T-helper 2 cell treated with Interferon-gamma antibody and Interleukin-4, amounts not matched to agents 5 μg/mL and 100 μg/mL, for 36 hours (primary cell): ENCODE measurements around the gene COL4A1.

ENCODE experiments used
- DNase-seq: peaks from one replicate; pipeline ENCODE4 v3.0.0; 2021; ENCODE audit warnings: low spot score
- H3K27ac Mint-ChIP-seq: one replicate; pipeline ENCODE4 v1.8.0; 2021; ENCODE audit warnings: mild to moderate bottlenecking, mixed read lengths
- H3K27me3 Mint-ChIP-seq: one replicate; pipeline ENCODE4 v1.8.0; 2021; ENCODE audit warnings: low read depth, mixed read lengths
- H3K36me3 Mint-ChIP-seq: one replicate; pipeline ENCODE4 v1.8.0; 2021; ENCODE audit warnings: low read depth, mixed read lengths
- H3K4me1 Mint-ChIP-seq: one replicate; pipeline ENCODE4 v1.8.0; 2021; ENCODE audit warnings: low read depth, mixed read lengths
- H3K4me3 Mint-ChIP-seq: one replicate; pipeline ENCODE4 v1.8.0; 2022; ENCODE audit warnings: mild to moderate bottlenecking, moderate library complexity, mixed read lengths
- H3K9me3 Mint-ChIP-seq: one replicate; pipeline ENCODE4 v1.8.0; 2021; ENCODE audit warnings: mixed read lengths

Gene COL4A1

DNA sequence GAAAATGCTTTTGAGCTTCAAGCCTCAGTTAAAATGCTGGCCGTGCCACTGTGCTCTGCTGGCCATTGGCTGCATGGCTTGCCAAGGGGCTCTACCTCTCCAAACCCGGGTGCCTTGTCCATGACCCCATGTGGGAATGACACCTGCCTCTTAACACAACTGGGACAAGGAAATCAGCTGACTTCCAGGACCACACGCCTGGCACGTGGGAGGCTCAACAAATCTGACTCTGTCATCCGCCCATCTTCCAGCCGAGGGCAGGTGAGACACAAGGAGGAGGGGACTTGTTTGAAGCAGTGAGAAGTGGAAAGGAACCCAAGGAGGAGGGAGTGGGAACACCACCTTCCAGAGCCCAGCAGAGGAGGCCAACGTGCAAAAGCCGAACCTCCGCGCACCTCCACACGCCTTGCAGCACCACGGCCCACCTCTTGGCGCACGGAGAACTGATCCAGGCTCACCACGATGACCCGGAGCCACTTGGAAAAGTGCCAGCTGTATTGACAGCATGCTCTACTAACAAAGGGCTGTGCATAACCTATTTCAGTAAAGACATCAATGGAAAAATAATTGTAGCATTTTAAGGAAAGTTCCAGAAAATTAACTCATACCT, 38.3 kb downstream of the COL4A1 start:
- peaks cover 14% of the 10 kb centered on the region for H3K27me3 Mint-ChIP-seq
- H3K27ac Mint-ChIP-seq, result no peak overlapping the region
- H3K4me3 Mint-ChIP-seq, result no peak overlapping the region
- H3K9me3 Mint-ChIP-seq, result no peaks in the 10 kb centered on the region
- no peak for DNase-seq
- no peaks in the 10 kb centered on the region for H3K4me1 Mint-ChIP-seq
- H3K36me3 Mint-ChIP-seq, result no peaks in the 10 kb centered on the region

DNA sequence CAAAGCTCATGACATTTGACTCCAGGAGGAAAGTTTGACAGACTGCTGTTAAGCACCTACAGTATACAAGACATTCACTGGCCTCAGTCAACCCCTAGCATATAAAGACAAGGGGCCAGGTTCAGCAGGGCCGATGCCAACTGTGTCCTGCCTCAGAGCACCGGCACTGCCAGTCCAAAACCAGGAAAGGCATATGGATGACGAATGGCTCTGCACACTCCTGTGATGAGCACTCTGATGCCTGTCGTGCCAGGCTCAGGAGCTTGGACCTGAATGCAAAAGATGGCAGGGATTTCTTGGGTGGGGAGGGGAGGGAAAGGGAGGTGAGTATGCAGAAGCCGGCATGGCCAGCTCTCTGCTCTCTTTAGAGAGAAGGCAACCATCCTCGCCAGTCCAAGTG, 38.9 kb downstream of the COL4A1 start:
- DNase-seq, result no peak
- no peak overlapping the region for H3K4me3 Mint-ChIP-seq
- H3K4me1 Mint-ChIP-seq, result no peaks in the 10 kb centered on the region
- H3K27ac Mint-ChIP-seq, result no peak overlapping the region
- peaks cover 13% of the 10 kb centered on the region for H3K27me3 Mint-ChIP-seq
- no peaks in the 10 kb centered on the region for H3K9me3 Mint-ChIP-seq
- H3K36me3 Mint-ChIP-seq, result no peaks in the 10 kb centered on the region

DNA sequence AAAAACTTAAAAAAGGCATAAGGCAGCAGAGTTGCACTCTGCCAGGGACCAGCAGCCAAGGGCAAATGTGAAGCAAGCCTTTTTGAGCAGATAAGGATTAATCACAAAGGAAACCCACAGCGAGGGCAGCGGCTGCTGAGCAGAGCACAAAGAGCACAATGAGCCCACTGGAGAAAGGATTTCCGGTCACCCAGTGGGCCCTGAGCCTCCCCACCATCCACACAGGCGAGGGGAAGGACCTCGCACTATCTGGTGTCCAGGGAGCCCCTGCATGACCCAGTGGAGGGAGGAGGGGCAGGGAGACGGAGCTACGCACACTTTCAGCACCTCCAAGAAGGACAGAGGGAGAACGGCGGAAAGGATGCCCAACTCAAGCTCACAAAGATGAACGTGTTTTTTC, 40.0 kb downstream of the COL4A1 start:
- Mint-ChIP-seq H3K27ac (no peak overlapping the region), H3K4me3 (no peak overlapping the region), H3K9me3 (no peaks in the 10 kb centered on the region), H3K27me3 (peaks cover 14% of the 10 kb centered on the region), H3K36me3 (no peaks in the 10 kb centered on the region), H3K4me1 (no peaks in the 10 kb centered on the region)
- no peak for DNase-seq

DNA sequence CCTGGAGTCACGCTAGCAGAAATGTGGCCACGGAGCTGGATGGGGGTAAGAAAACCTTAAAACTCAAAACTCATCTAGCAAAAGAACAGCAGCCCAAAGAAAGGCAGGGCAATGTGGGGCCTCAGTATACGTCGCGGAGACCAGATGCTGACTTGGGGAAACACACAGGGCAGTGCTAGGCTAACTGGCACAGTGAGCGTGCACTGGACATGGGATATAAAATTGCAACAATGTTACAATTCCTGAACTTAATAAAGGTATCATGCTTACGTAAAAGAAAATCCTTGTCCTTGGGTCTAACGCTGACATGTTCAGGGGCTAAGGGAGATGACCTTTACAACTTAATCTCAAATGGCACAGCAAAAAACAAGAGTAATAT, 40.5 kb downstream of the COL4A1 start:
- no peak for DNase-seq
- no peaks in the 10 kb centered on the region for H3K9me3 Mint-ChIP-seq
- H3K4me1 Mint-ChIP-seq, result no peaks in the 10 kb centered on the region
- no peak overlapping the region for H3K27ac Mint-ChIP-seq
- no peak overlapping the region for H3K4me3 Mint-ChIP-seq
- H3K27me3 Mint-ChIP-seq, result peaks cover 14% of the 10 kb centered on the region
- H3K36me3 Mint-ChIP-seq, result no peaks in the 10 kb centered on the region

DNA sequence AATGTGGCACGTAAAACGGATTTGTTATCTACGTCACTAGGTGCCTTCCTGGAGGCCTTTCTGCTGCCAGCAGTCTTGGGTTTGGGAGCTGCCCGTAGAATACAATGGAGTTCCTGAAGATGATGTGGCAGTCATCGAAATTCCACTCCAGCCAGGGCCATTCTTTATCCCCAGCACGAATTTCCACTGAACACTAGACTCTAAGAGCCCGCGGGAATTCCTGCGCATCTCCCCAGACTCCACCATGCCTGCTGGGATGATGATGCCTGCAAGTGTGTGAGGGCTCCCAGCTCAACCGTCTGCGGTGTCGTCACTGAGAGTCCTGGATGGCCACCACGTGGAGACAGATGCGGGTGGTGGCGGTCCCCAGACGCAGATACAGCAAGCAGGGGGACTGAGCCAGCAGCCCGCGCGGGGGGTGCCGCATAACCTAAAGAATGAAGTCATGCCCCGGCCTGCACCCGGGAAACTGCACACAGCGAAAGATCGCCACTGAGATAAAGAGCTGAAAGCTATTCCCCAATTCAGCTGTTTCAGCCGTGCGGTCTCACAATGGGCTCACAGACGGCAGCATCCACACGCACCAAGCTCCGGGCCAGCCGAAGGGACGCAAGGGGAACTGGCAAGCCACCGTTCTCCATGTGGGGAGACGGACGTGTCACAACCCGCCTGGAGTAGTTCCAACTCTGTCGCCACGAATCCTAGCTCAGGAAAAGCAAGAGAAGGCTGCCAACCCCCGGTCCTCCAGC, 41.1 kb downstream of the COL4A1 start:
- DNase-seq, result no peak
- no peak overlapping the region for H3K27ac Mint-ChIP-seq
- no peaks in the 10 kb centered on the region for H3K4me1 Mint-ChIP-seq
- no peak overlapping the region for H3K4me3 Mint-ChIP-seq
- no peaks in the 10 kb centered on the region for H3K36me3 Mint-ChIP-seq
- peaks cover 14% of the 10 kb centered on the region for H3K27me3 Mint-ChIP-seq
- H3K9me3 Mint-ChIP-seq, result no peaks in the 10 kb centered on the region

DNA sequence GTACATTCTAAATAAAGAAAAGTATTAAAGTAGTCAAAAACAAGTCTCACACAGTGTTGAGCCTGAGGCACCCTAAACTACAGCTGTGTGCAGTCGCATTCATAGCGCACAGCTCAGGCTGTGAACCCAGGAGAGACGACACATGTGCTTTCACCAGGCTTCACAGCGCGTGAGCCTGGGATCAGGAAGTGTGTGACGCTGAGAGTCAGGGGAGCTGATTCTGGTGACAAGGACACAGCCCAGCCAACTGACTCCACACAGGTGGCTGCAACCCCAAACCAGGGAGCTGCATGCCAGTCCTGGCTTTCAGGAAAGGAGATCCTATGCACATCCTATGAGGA, 41.6 kb downstream of the COL4A1 start:
- H3K27me3 Mint-ChIP-seq, result peaks cover 16% of the 10 kb centered on the region
- H3K4me1 Mint-ChIP-seq, result no peaks in the 10 kb centered on the region
- H3K4me3 Mint-ChIP-seq, result no peak overlapping the region
- H3K9me3 Mint-ChIP-seq, result no peaks in the 10 kb centered on the region
- no peak for DNase-seq
- H3K36me3 Mint-ChIP-seq, result no peaks in the 10 kb centered on the region
- no peak overlapping the region for H3K27ac Mint-ChIP-seq

DNA sequence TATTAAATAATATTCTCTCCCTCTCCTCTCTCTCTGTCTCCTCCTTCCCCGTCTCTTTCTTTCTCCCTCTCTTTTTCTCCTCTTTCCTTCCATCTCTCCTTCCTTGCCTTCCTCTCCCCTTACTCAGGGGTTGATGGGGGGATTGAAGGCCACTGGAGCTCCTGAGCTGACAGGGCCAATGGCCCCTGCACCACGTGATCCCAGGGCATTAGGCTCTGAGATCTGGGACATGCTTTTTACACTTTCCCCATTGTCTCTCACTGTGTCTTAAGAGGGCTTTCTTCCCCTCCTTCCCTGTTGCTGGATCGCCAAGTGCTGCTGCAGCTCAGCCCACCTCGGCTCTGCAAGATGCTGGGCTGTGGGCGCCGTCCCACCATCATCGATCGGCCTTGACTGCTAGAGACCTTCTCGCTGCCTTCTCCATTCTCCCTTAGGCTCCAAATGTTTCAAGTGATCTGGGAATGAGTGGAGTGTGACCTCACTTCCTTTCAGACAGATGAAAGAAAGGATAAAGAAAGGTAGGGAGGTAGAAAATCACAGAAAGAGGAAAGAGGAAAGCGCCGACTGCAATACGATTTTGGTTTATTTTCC, 42.2 kb downstream of the COL4A1 start:
- H3K9me3 Mint-ChIP-seq, result no peaks in the 10 kb centered on the region
- H3K36me3 Mint-ChIP-seq, result no peaks in the 10 kb centered on the region
- H3K4me3 Mint-ChIP-seq, result no peak overlapping the region
- no peaks in the 10 kb centered on the region for H3K4me1 Mint-ChIP-seq
- peaks cover 16% of the 10 kb centered on the region for H3K27me3 Mint-ChIP-seq
- no peak overlapping the region for H3K27ac Mint-ChIP-seq
- no peak for DNase-seq

DNA sequence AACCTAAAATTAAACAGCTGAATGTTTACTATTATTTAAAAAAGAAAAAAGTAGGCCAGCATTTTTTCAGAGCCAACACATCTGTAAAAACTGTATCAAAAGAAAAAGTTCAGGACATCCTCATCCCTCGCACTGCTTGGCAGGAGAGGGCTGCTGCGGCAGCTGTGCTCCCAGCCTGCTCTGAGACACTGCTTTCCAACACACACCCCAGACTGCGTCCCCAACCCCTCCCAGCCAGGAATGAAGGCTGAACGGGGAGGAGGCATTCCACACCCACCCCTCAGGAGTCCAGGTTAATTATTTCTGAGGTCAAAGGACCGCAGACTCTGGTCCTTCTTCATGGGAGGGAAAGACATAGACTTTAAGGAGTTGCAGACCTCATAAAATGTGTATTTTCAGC, 43.1 kb downstream of the COL4A1 start:
- Mint-ChIP-seq H3K27ac (no peak overlapping the region), H3K4me3 (no peak overlapping the region)
- no peak for DNase-seq

DNA sequence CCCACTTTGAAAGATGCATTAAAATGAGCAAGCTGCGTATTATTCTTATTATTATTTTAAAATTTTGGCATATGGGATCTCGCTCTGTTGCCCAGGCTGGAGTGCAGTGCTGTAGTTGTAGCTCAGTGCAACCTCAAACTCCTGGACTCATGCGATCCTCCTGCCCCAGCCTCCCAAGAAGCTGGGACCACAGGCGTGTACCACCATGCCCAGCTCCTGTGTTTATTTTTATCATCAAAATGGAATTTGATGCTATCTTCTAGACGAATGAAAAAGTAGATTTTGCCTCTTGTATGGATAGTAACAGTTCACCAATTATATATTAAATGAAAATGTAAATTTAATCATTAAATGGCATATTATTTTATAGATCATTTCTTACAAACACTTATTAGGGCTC, 43.6 kb downstream of the COL4A1 start:
- Mint-ChIP-seq H3K27ac (no peak overlapping the region), H3K4me1 (no peaks in the 10 kb centered on the region), H3K36me3 (no peaks in the 10 kb centered on the region), H3K4me3 (no peak overlapping the region), H3K27me3 (peaks cover 18% of the 10 kb centered on the region), H3K9me3 (no peaks in the 10 kb centered on the region)
- no peak for DNase-seq

More for the DNA sequence above, 43.1 kb downstream of the COL4A1 start:
- no peaks in the 10 kb centered on the region for H3K4me1 Mint-ChIP-seq
- H3K27me3 Mint-ChIP-seq, result peaks cover 16% of the 10 kb centered on the region
- H3K9me3 Mint-ChIP-seq, result no peaks in the 10 kb centered on the region
- H3K36me3 Mint-ChIP-seq, result no peaks in the 10 kb centered on the region

DNA sequence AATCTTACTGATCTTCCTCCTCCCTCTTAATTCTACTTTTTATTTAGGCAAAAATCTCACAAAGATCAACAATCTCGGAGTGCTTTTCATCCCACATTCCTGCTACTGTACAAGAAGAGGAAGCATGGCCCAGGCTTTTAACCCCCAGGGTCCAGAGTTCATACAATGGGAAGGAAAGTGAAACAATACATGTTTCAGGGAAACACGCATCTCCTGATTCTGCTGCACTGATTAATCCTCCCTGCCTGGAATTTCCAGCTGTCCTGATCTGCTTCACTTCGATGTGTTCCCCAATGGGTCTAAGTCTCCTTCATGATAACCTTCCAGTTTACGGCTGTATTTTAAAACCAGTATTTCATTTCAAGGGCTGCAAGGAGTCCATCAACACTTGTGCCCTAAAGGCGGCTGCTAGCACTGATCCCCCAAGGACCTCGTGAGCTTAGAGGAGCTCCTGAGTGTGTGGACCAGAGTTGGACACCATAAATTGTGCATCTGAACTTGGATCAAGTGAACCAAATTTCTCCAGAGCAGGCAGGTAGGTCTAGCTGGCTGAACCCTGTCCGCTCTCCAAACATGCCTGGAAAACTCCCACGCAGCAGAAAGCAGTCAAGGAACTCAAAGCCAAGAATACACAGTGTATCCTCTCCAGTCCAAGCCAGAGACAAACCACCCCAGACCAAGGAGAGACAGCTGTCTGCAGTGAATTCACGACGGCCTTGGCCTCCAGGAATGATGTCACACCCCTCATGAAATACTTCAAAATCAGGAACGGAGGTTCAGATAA, 44.3 kb downstream of the COL4A1 start:
- no peaks in the 10 kb centered on the region for H3K4me1 Mint-ChIP-seq
- H3K27ac Mint-ChIP-seq, result no peak overlapping the region
- no peak overlapping the region for H3K4me3 Mint-ChIP-seq
- no peak for DNase-seq
- peaks cover 14% of the 10 kb centered on the region for H3K27me3 Mint-ChIP-seq
- H3K9me3 Mint-ChIP-seq, result no peaks in the 10 kb centered on the region
- no peaks in the 10 kb centered on the region for H3K36me3 Mint-ChIP-seq

DNA sequence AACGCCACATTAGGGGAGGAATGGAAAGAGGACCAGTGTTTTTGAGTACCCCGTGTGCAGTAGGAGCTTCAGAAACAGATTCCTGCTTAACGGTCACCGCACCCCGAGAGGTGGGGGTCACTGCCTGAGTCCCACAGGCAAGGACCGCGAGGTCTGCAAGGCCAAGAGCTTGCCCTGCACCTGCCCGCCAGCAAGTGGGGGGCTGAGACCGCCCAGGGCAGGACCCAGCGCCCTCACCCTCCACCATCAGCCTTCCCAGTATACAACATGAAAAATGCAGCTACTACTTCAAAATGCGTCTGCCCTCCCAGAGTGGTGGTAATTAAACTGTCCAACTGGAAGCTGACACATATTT, 44.9 kb downstream of the COL4A1 start:
- Mint-ChIP-seq H3K27me3 (peaks cover 14% of the 10 kb centered on the region), H3K9me3 (no peaks in the 10 kb centered on the region), H3K36me3 (no peaks in the 10 kb centered on the region), H3K4me3 (no peak overlapping the region), H3K27ac (no peak overlapping the region), H3K4me1 (no peaks in the 10 kb centered on the region)
- DNase-seq, result no peak

DNA sequence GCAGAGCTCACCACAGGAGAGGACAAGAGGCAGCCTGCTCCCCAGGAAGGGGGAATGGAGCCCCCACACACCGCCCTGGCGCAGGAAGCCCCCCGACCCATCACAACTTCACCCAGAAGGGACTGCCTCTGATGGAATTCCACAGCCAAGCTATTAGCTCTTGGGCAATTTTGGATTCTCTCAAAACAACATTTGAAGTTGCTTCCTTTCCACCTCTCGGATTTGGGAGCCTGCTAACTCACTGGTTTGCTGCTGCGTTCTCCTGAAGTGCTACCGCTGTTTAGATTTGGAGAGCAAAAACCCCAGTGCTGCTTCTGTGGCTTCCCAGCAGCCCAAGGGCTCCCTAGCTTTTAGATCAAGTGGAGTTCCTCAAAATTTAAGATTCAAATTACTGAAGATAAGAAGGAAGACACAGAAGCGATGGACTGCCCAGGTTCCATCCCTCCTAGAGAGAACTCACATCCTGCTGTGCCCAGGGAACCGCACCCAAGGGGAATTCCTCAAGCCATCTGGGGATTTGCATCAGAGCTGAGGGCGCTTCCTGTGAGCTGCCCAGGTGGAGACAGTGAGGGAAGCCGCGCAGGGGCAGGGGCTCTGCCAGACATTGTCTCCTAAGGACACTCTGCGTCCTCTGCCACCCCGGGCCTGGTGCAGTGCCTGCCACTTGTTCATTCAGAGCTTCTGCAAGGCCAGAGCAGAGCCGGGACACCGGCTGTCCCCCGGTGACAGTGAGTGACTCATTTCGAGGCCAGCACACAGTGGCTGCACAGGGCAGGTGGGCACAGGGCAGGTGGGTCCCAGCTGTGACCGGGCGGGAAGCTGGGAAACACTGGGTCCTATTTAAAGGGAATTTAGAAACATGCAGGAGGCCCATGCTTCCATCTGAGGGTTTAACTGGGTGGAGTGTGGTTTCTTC, 45.5 kb downstream of the COL4A1 start:
- DNase-seq, result no peak
- Mint-ChIP-seq H3K9me3 (no peaks in the 10 kb centered on the region), H3K4me3 (no peak overlapping the region), H3K4me1 (no peaks in the 10 kb centered on the region), H3K27me3 (peaks cover 14% of the 10 kb centered on the region), H3K36me3 (no peaks in the 10 kb centered on the region), H3K27ac (no peak overlapping the region)

DNA sequence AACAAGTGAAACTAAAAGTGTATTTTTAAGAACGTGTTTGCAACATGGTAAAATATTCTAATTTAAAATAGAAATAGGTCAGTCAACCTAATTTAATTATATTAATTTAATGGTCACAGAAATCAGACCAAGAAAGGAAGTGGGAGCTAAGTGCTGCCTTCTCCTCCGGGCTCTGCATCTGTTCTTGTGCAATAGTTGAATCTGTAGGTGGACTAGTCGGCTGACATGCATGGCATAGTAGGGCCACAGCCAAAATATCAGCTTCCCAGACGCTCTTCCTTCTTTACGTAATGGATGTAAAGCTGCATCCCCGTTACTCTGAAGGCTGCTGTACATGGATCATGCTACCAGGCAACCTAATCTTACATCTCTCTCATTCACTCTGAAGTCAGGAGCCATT, 47.3 kb downstream of the COL4A1 start:
- Mint-ChIP-seq H3K9me3 (no peaks in the 10 kb centered on the region), H3K4me3 (no peak overlapping the region), H3K36me3 (no peaks in the 10 kb centered on the region), H3K27ac (no peak overlapping the region), H3K4me1 (no peaks in the 10 kb centered on the region), H3K27me3 (peaks cover 11% of the 10 kb centered on the region)
- no peak for DNase-seq
